Nephron progenitor cell (in vitro differentiated cells): ENCODE data around the gene C9orf72.

Experiments
- DNase-seq: peaks from one replicate; pipeline ENCODE4 v3.0.0; 2021
- H3K27ac Mint-ChIP-seq: 2 replicates; pipeline ENCODE4 v1.8.0; 2021; ENCODE audit warnings: mild to moderate bottlenecking, moderate library complexity, mixed read lengths
- H3K27me3 Mint-ChIP-seq: 2 replicates; pipeline ENCODE4 v1.8.0; 2021; ENCODE audit warnings: mild to moderate bottlenecking, low read depth, mixed read lengths; ENCODE audit not compliant: poor library complexity
- H3K36me3 Mint-ChIP-seq: 2 replicates; pipeline ENCODE4 v1.8.0; 2021; ENCODE audit warnings: low read depth, mixed read lengths
- H3K4me1 Mint-ChIP-seq: 2 replicates; pipeline ENCODE4 v1.8.0; 2021; ENCODE audit warnings: mixed read lengths
- H3K4me3 Mint-ChIP-seq: 2 replicates; pipeline ENCODE4 v1.8.0; 2021; ENCODE audit warnings: mild to moderate bottlenecking, moderate library complexity, mixed read lengths
- H3K9me3 Mint-ChIP-seq: 2 replicates; pipeline ENCODE4 v1.8.0; 2021; ENCODE audit warnings: mild to moderate bottlenecking, moderate library complexity, mixed read lengths
- TF ChIP-seq, protein P1 (sequence below): fragments of 200-600 bp; sonication (generic); IDR thresholded peaks from 2 replicates; pipeline ENCODE4 v1.5.0; 2021; ENCODE audit warnings: antibody characterized with exemption

Gene C9orf72

DNA sequence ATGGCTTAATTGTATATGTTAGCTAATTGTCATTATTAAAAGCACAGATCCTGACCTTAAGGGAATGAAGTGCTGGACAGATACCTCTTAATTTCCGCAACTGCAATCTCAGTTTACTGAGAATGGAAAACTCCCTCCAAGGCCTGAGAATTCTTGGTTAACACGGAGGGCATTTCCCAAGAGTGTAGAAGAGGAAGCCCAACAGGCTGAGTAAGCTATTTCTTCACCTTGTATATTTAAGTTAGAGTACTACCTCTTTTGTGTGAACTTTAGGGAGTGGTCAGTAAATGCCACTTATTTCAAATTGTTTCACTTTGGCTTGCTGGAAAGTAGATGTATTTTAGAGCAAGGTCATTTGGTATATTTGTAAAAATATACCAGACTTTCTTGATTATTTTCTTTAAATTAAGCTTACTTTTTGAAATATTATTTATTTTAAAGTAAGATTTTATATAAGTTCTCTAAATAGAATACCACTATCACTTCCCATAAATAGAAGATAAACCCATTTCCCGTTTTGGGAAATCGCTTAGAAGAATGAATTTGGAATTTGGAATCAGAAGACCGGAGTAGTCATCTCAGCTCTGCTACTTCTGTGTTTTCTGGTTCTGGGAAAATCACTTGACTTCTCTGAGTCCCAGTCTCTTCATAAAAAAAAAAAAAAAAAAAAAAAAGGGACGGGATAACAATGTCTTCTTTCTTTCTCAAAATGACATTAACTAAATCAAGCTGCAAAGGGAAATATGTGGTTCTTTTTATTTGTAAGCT is 26.0 kb upstream of the C9orf72 start:
- no peak for DNase-seq
- Mint-ChIP-seq H3K36me3 (no peaks in the 10 kb centered on the region), H3K4me1 (peaks cover 20% of the 10 kb centered on the region), H3K4me3 (no peak overlapping the region), H3K27ac (no peak overlapping the region), H3K9me3 (no peaks in the 10 kb centered on the region), H3K27me3 (no peaks in the 10 kb centered on the region)
- TF ChIP-seq, protein P1, sequence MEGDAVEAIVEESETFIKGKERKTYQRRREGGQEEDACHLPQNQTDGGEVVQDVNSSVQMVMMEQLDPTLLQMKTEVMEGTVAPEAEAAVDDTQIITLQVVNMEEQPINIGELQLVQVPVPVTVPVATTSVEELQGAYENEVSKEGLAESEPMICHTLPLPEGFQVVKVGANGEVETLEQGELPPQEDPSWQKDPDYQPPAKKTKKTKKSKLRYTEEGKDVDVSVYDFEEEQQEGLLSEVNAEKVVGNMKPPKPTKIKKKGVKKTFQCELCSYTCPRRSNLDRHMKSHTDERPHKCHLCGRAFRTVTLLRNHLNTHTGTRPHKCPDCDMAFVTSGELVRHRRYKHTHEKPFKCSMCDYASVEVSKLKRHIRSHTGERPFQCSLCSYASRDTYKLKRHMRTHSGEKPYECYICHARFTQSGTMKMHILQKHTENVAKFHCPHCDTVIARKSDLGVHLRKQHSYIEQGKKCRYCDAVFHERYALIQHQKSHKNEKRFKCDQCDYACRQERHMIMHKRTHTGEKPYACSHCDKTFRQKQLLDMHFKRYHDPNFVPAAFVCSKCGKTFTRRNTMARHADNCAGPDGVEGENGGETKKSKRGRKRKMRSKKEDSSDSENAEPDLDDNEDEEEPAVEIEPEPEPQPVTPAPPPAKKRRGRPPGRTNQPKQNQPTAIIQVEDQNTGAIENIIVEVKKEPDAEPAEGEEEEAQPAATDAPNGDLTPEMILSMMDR: no peak

DNA sequence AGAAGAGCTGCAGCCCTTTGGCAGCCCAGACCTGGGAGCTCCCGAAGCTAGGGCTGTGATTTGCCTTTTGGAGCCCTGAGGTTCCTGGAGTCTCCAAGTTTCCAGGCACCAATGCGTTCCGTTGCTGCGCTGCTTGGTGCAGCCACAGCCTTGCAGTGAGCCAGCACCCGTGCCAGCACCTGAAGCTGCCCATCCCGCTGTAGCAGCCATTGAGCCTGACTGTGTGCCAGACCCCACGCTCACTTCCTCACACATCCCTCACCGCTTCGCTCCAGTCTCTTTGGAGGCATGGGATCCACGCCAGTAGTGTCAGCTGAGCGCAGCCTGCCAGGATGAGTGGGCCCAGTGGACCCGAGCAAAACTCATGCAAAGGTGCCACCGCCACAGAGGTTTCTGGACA is 22.5 kb upstream of the C9orf72 start:
- TF ChIP-seq, protein P1: no peak
- no peak overlapping the region for H3K4me3 Mint-ChIP-seq
- no peaks in the 10 kb centered on the region for H3K27me3 Mint-ChIP-seq
- no peaks in the 10 kb centered on the region for H3K36me3 Mint-ChIP-seq
- H3K9me3 Mint-ChIP-seq: no peaks in the 10 kb centered on the region
- DNase-seq: no peak
- no peak overlapping the region for H3K27ac Mint-ChIP-seq
- H3K4me1 Mint-ChIP-seq: peaks cover 7% of the 10 kb centered on the region

DNA sequence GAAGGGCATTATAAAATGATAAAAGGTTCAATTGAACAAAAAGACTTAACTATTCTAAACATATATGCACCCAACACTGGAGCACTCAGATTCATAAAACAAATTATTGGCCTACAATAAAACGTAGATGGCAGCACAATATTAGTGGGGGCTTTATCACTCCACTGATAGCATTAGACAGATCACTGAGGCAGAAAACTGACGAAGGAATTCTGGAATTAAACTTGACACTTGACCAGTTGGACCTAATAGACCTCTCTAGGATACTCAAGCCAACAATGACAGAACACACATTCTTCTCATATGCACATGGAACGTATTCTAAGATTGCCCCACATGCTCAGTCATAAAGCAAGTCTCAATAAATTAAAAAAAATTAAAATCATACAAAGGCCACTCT is 18.4 kb upstream of the C9orf72 start:
- Mint-ChIP-seq H3K27ac (no peak overlapping the region), H3K4me3 (no peak overlapping the region)

DNA sequence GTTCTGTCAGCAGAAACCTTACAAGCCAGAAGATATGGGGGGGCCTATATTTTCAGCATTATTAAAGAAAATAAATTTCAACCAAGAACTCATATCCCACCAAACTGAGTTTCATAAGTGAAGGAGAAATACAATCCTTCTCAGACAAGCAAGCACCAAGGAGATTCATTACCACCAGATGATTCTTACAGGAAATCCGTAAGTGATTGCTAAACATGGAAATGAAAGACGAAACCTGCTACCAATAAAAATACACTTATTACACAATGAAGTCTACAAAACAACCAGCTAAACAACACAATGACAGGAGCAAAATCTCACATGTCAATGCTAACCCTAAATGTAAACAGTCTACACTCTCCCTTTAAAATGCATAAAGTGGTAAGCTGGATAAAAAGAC is 17.8 kb upstream of the C9orf72 start:
- Mint-ChIP-seq H3K36me3 (no peaks in the 10 kb centered on the region), H3K27me3 (no peaks in the 10 kb centered on the region), H3K4me1 (no peaks in the 10 kb centered on the region), H3K27ac (no peak overlapping the region), H3K9me3 (no peaks in the 10 kb centered on the region), H3K4me3 (no peak overlapping the region)
- DNase-seq: no peak
- TF ChIP-seq, protein P1: no peak

More for the DNA sequence above, 18.4 kb upstream of the C9orf72 start:
- DNase-seq: no peak
- Mint-ChIP-seq H3K4me1 (no peaks in the 10 kb centered on the region), H3K27me3 (no peaks in the 10 kb centered on the region), H3K9me3 (no peaks in the 10 kb centered on the region), H3K36me3 (no peaks in the 10 kb centered on the region)
- TF ChIP-seq, protein P1: no peak

DNA sequence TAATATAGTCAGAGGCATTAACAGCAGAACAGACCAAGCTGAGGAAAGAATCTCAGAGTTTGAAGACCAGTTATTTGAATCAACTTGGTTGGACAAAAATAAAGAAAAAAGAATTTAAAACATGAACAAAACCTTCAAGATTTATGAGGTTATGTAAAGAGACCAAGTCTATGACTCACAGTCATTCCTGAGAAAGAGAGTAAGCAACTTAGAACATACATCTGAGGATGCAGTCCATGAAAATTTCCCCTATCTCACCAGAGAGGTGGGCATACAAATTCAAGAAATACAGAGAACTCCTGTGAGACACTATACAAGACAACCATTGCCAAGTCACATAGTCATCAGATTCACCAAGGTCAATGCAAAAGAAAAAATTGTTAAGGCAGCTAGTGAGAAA is 17.4 kb upstream of the C9orf72 start:
- Mint-ChIP-seq H3K4me1 (no peaks in the 10 kb centered on the region), H3K36me3 (no peaks in the 10 kb centered on the region), H3K4me3 (no peak overlapping the region), H3K27ac (no peak overlapping the region), H3K9me3 (no peaks in the 10 kb centered on the region), H3K27me3 (no peaks in the 10 kb centered on the region)
- DNase-seq: no peak
- TF ChIP-seq, protein P1: no peak

DNA sequence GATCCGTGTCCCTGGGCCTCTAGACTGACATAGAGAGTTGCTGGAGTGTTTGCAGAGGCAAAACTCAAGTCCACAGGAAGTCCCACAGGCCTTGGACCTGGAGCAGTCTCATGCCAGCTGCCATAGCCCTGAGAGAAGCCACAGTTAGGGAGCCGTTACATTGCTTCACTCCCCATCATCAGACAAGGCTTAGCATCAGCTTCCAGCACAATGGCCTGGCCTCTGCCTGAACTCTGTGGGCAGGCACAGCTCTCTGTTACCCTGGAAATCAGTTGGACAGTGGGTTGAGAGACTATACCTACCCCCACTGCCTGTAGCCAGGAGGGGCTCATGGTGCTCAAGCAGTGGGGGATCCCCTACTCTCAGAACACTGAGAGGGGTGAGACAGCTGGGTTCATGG is 16.2 kb upstream of the C9orf72 start:
- Mint-ChIP-seq H3K27me3 (no peaks in the 10 kb centered on the region), H3K9me3 (no peaks in the 10 kb centered on the region), H3K4me1 (no peaks in the 10 kb centered on the region), H3K36me3 (no peaks in the 10 kb centered on the region), H3K27ac (no peak overlapping the region), H3K4me3 (no peak overlapping the region)
- TF ChIP-seq, protein P1: no peak
- no peak for DNase-seq
